Testis (tissue), 3 donors: Measurements from ENCODE around the gene ZBTB7A. TPM values are rescaled to one million over a fixed set of nuclear protein-coding genes. Genes with fewer than 3 reads are reported as not detected.

Experiments
- DNase-seq: peaks from one replicate; pipeline ENCODE4 v3.0.0-alpha.2; 2019
- H3K27ac ChIP-seq, 2 donors: fragments of 200-600 bp; sonication (generic); one replicate each; pipeline ENCODE4 v1.5.1; 2019
- H3K27me3 ChIP-seq: fragments of 200-600 bp; sonication (generic); one replicate; pipeline ENCODE4 v1.5.1; 2019
- H3K36me3 ChIP-seq: fragments of 200-600 bp; sonication (generic); one replicate; pipeline ENCODE4 v1.5.1; 2017; ENCODE audit warnings: low read depth; ENCODE audit errors: missing control alignments
- H3K4me1 ChIP-seq: fragments of 200-600 bp; sonication (generic); one replicate; pipeline ENCODE4 v1.5.1; 2019
- H3K4me3 ChIP-seq, 2 donors: fragments of 200-600 bp; sonication (generic); one replicate each; pipeline ENCODE4 v1.5.1; 2017 to 2019
- H3K9me3 ChIP-seq: fragments of 200-600 bp; sonication (generic); one replicate; pipeline ENCODE4 v1.5.1; 2017
- POLR2A ChIP-seq: fragments of 450-650 bp; IDR thresholded peaks from one replicate; pipeline ENCODE4 v1.6.1; 2017; ENCODE audit warnings: antibody characterized with exemption, mild to moderate bottlenecking, moderate library complexity
- WGBS, 2 donors: methylation state at CpG; one replicate each; pipeline ENCODE4 v1.1.5; 2018; 5-methylcytosine and 5-hydroxymethylcytosine counted together
- intact Hi-C: fragments of 100-400 bp; cut with DNase I; formaldehyde crosslinking; loops from one replicate; pipeline ENCODE4 v1.15.1; 2023; ENCODE audit warnings: low total_unique reads
- polyA plus RNA-seq: library from polyadenylated mRNA; stranded (reverse); fragments of 350-450 nt; fragmentation: Illumina TruSeq; extraction: RNeasy Lipid Tissue Mini Kit (QIAGEN cat#74804); gene quantifications from one replicate; pipeline ENCODE4 v1.2.3, GENCODE V29; 2014; ENCODE audit warnings: low read depth, low replicate concordance; ENCODE audit not compliant: insufficient read depth
- total RNA-seq, 2 donors: library from RNA; depleted of rRNA; stranded (reverse); fragments of >200 nt; gene quantifications; one replicate each; pipeline ENCODE4 v1.2.3, GENCODE V29; 2016
- TF ChIP-seq, protein P1 (sequence below), 3 experiments: fragments of 450-650 bp in 2 of 3; fragments of 200-600 bp in 1 of 3; sonication (generic) in 1 of 3; IDR thresholded peaks; one replicate each; pipeline ENCODE4 v1.5.1; 2016 to 2019; ENCODE audit warnings: antibody characterized with exemption in 3 of 3, mild to moderate bottlenecking in 2 of 3, moderate library complexity in 1 of 3

Gene ZBTB7A
- total and polyA plus RNA-seq, 3 donors from 2014 or later, result 7.5 to 49.4 (median 42.2) TPM

DNA sequence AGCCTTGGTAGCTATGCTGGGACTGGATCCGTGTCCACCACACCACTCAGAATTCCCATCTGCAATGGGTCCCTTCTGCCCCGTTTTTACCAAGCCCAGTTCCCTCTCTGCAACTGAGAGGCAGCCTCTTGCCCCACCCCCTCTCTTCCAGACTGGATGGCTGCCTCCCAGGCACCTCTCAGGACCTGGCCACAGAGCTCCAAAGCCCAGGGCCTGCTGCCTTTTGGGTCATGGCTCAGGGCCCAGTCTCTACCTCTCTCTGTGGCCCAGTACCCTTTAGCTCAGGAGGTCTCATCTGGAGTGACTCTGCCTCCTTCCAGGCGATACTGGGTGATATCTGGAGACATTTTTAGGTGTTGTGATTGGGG, 10.3 kb upstream of the ZBTB7A start:
- Histone ChIP-seq H3K4me1 (peaks cover 4% of the 10 kb centered on the region), H3K27ac (no peak overlapping the region), H3K4me3 (no peak overlapping the region), H3K9me3 (no peaks in the 10 kb centered on the region), H3K36me3 (no peaks in the 10 kb centered on the region), H3K27me3 (no peaks in the 10 kb centered on the region)
- TF ChIP-seq, protein P1, sequence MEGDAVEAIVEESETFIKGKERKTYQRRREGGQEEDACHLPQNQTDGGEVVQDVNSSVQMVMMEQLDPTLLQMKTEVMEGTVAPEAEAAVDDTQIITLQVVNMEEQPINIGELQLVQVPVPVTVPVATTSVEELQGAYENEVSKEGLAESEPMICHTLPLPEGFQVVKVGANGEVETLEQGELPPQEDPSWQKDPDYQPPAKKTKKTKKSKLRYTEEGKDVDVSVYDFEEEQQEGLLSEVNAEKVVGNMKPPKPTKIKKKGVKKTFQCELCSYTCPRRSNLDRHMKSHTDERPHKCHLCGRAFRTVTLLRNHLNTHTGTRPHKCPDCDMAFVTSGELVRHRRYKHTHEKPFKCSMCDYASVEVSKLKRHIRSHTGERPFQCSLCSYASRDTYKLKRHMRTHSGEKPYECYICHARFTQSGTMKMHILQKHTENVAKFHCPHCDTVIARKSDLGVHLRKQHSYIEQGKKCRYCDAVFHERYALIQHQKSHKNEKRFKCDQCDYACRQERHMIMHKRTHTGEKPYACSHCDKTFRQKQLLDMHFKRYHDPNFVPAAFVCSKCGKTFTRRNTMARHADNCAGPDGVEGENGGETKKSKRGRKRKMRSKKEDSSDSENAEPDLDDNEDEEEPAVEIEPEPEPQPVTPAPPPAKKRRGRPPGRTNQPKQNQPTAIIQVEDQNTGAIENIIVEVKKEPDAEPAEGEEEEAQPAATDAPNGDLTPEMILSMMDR (IDR thresholded peaks at IDR 0.05), result no peak
- TF ChIP-seq POLR2A, result no peak
- intact Hi-C loops, result no loop called here
- no peak for DNase-seq
- WGBS, 2 donors, result 75 to 80% methylated on average over 3 of the region's 3 CpGs

DNA sequence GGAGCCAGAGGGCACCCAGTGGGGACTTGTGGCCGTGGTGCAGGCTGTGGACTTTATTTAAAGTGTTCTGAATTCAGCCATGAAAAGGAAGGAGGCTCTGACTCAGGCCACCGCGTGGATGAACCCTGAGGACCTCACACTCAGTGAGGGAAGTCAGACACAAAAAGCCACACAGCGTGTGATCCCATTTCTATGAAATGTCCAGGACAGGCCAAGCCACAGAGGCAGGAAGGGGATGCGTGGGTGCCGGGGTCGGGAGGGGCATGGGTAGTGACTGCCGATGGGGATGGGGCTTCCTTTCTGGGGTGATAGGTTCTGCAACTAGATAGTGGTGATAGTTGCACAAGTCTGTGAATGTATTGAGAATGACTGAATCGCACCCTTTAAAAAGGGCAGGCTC, 8.7 kb upstream of the ZBTB7A start:
- H3K4me3 ChIP-seq, result no peak overlapping the region
- DNase-seq, result no peak
- no peak overlapping the region for H3K27ac ChIP-seq
- intact Hi-C loops, result no loop called here
- no peaks in the 10 kb centered on the region for H3K36me3 ChIP-seq
- peaks cover 4% of the 10 kb centered on the region for H3K4me1 ChIP-seq
- no peaks in the 10 kb centered on the region for H3K9me3 ChIP-seq
- H3K27me3 ChIP-seq, result no peaks in the 10 kb centered on the region
- WGBS, 2 donors, result 72 to 75% methylated on average over 9 of the region's 9 CpGs
- TF ChIP-seq POLR2A, result no peak
- TF ChIP-seq, protein P1 (IDR thresholded peaks at IDR 0.05), result no peak

DNA sequence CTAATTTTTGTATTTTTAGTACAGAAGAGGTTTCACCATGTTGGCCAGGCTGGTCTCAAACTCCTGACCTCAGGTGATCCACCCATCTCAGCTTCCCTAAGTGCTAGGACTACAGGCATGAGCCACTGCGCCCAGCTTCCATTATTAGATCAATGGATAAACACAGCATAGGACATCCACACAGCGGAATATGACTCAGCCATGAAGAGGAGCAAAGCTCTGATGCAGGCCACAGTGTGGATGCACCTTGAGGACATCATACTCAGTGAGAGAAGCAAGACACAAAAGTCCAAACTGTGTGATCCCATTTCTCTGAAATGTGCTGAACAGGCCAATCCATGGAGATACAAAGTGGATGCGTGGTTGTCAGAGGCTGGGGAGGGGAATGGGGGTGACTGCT, 4.9 kb upstream of the ZBTB7A start:
- intact Hi-C loops, result no loop called here
- no peak overlapping the region for H3K27ac ChIP-seq
- H3K27me3 ChIP-seq, result no peaks in the 10 kb centered on the region
- H3K4me1 ChIP-seq, result peaks cover 10% of the 10 kb centered on the region
- WGBS, 2 donors, result 93 to 98% methylated on average over 3 of the region's 3 CpGs
- H3K9me3 ChIP-seq, result no peaks in the 10 kb centered on the region
- no peak for DNase-seq
- H3K36me3 ChIP-seq, result no peaks in the 10 kb centered on the region
- TF ChIP-seq POLR2A, result no peak
- TF ChIP-seq, protein P1 (IDR thresholded peaks at IDR 0.05), result no peak
- no peak overlapping the region for H3K4me3 ChIP-seq

DNA sequence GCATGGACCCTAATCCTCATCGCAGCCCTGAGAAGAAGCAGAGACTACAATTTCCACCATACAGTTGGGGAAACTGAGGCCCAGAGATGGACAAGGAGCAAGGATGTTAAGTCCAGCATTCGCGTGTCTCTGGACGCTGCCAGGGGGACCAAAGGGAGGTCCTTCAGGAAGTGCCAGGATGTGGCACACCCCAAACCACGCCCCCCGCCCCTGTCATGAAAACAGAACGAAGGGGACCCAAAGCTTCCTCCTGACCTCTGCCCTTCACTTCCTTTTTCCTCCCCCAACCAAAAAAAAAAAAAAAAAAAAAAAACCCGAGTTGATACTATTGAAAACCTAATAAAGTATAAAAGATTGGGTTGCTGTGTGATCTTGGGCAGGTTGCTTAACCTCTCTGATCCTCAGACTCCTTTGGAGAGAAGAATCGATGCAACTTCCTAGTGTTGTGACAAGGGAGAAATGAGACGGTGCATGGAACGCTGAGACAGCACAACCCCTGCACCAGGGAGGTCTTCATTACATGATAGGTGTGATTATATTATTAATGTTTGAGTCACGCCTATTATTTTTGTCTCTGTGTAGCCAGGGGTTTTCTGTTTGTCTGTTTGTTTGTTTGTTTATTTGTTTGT, 2.7 kb upstream of the ZBTB7A start:
- Histone ChIP-seq H3K27ac (no peak overlapping the region), H3K4me1 (peaks cover 10% of the 10 kb centered on the region), H3K9me3 (no peaks in the 10 kb centered on the region), H3K27me3 (no peaks in the 10 kb centered on the region), H3K36me3 (no peaks in the 10 kb centered on the region), H3K4me3 (no peak overlapping the region)
- no peak for DNase-seq
- TF ChIP-seq POLR2A, result no peak
- TF ChIP-seq, protein P1 (IDR thresholded peaks at IDR 0.05), result no peak
- intact Hi-C loops, result no loop called here
- WGBS, 2 donors, result 67 to 74% methylated on average over 10 to 12 of the region's 12 CpGs
